HG03571 (cell line): Measurements from ENCODE around the gene PCDHGC3.
"Not testable (repeated sequence)": the region's sequence is repeated elsewhere in the genome, so short reads cannot be mapped to it uniquely, and the experiment has no call there.

Experiments
- ATAC-seq: cut with Tn5 transposase; IDR thresholded peaks from one replicate; pipeline ENCODE4 v1.9.1; 2021; ENCODE audit not compliant: unreplicated experiment

The PCDHGC3 gene

GRCh38 chr5:141475625-141476131 is at the start of gene PCDHGC3:
TSS of gene PCDHGC3 (plus strand) at chr5:141475966. CDS start at chr5:141476117, 151 bp downstream.
- ATAC-seq = peak; percentile 98

- ATAC-seq = no peak
Observed at GRCh38 chr5:141427783-141428426, 47.9 kb upstream of the PCDHGC3 start.

GRCh38 chr5:141430332-141431113 is 45.2 kb upstream of the PCDHGC3 start, which contains the start of gene PCDHGA12:
TSS of gene PCDHGA12 (plus strand) at chr5:141430507. CDS start at chr5:141430760, 253 bp downstream.
- peak; percentile 94 for ATAC-seq

- ATAC-seq = peak; percentile 27
Observed at GRCh38 chr5:141431286-141431685, 44.5 kb upstream of the PCDHGC3 start.

- not testable (repeated sequence) for ATAC-seq
Observed at GRCh38 chr5:141432308-141432707, 43.5 kb upstream of the PCDHGC3 start.

GRCh38 chr5:141432726-141433125 is 43.0 kb upstream of the PCDHGC3 start:
- not testable (repeated sequence) for ATAC-seq

- ATAC-seq = no peak
Observed at GRCh38 chr5:141434006-141434405, 41.8 kb upstream of the PCDHGC3 start.

- no peak for ATAC-seq
Observed at GRCh38 chr5:141437221-141437620, 38.5 kb upstream of the PCDHGC3 start.

GRCh38 chr5:141439411-141440141 is 36.2 kb upstream of the PCDHGC3 start:
- ATAC-seq = no peak

GRCh38 chr5:141440341-141440740 is 35.4 kb upstream of the PCDHGC3 start:
- no peak for ATAC-seq

- ATAC-seq = no peak
Observed at GRCh38 chr5:141441571-141442170, 34.1 kb upstream of the PCDHGC3 start.

- no peak for ATAC-seq
Observed at GRCh38 chr5:141465351-141465750, 10.4 kb upstream of the PCDHGC3 start.

- peak; percentile 23 for ATAC-seq
Observed at GRCh38 chr5:141476132-141476911, 556 bp downstream of the PCDHGC3 start.

GRCh38 chr5:141477044-141477575 is 1.3 kb downstream of the PCDHGC3 start:
- ATAC-seq = no peak

GRCh38 chr5:141477815-141478214 is 2.0 kb downstream of the PCDHGC3 start:
- no peak for ATAC-seq

GRCh38 chr5:141478321-141478945 is 2.7 kb downstream of the PCDHGC3 start:
- no peak for ATAC-seq

GRCh38 chr5:141479776-141480175 is 4.0 kb downstream of the PCDHGC3 start:
- ATAC-seq = no peak

- ATAC-seq = no peak
Observed at GRCh38 chr5:141483902-141484301, 8.1 kb downstream of the PCDHGC3 start.

GRCh38 chr5:141484310-141484640 is 8.5 kb downstream of the PCDHGC3 start:
- ATAC-seq = no peak
